ENCODE measurements around the gene SFN. TPM values are rescaled to one million over a fixed set of nuclear protein-coding genes. Genes with fewer than 3 reads are reported as not detected.
"Not testable (repeated sequence)": the region's sequence is repeated elsewhere in the genome, so short reads cannot be mapped to it uniquely, and the experiment has no call there.

Gene SFN
- total and polyA plus RNA-seq, 2 donors (not counting 3 experiments of a cell fraction or from before 2014, with no cell fraction given): 0.08 to 0.33 TPM

GRCh38 chr1:26833432-26834405 lies 29.2 kb upstream of the SFN start:
- ChIA-PET CTCF (no interaction called here), POLR2A (no interaction called here)
- Histone ChIP-seq H3K4me1 (ENCODE audit: control insufficient read depth, extremely low read depth, insufficient read depth, low read length) (no peaks in the 10 kb centered on the region), H3K36me3 (ENCODE audit: control insufficient read depth in 2 of 2, extremely low read depth in 1 of 2, insufficient read depth in 2 of 2, low read length in 2 of 2) (peaks cover 2 to 34% of the 10 kb centered on the region in 2 experiments), H3K4me2 (ENCODE audit: insufficient read depth, low read length) (no peak overlapping the region), H3K9me1 (replicated peaks; ENCODE audit: control insufficient read depth, extremely low read depth, insufficient read depth, low read length) (no peaks in the 10 kb centered on the region), H3K27ac (ENCODE audit: insufficient read depth, low read depth, low read length) (no peak overlapping the region), H3K79me2 (ENCODE audit: control insufficient read depth, insufficient read depth, low read length) (peaks cover 11% of the 10 kb centered on the region), H3K4me3 (replicated peaks in 1 of 3; ENCODE audit: insufficient read depth in 1 of 3, low read depth in 1 of 3, low read length in 3 of 3) (no peak overlapping the region), H3K9me3 (replicated peaks; ENCODE audit: control insufficient read depth, insufficient read depth, low read length) (no peaks in the 10 kb centered on the region), H3K27me3 (ENCODE audit: control insufficient read depth in 2 of 2, insufficient read depth in 2 of 2, low read length in 2 of 2) (no peaks in the 10 kb centered on the region), H4K20me1 (replicated peaks; ENCODE audit: control insufficient read depth, extremely low read depth, insufficient read depth, low read length) (no peaks in the 10 kb centered on the region), H2AFZ (ENCODE audit: low read depth, low read length) (no peak overlapping the region), H3K9ac (replicated peaks; ENCODE audit: extremely low read depth, insufficient read depth, low read length) (no peak overlapping the region)
- intact Hi-C loops (cut with micrococcal nuclease) (no loop called here), dilution Hi-C loops (cut with MboI; ENCODE audit: extremely low pct_ligation_motif_present, low sequenced_read_pairs) (no loop called here)
- TF ChIP-seq, protein P1, sequence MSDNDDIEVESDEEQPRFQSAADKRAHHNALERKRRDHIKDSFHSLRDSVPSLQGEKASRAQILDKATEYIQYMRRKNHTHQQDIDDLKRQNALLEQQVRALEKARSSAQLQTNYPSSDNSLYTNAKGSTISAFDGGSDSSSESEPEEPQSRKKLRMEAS (IDR thresholded peaks at IDR 0.05; ENCODE audit: insufficient read depth, insufficient read length): no peak
- TF ChIP-seq JUN (IDR thresholded peaks at IDR 0.05; ENCODE audit: borderline replicate concordance, insufficient read depth, insufficient read length, low read depth) (no peak), FOS (IDR thresholded peaks at IDR 0.05; ENCODE audit: borderline replicate concordance, insufficient read depth, low read length) (no peak), GATA2 (IDR thresholded peaks at IDR 0.05; ENCODE audit: insufficient read depth, insufficient read length, low read depth, low read length) (no peak), MYC (IDR thresholded peaks at IDR 0.05; ENCODE audit: low read depth, low read length) (no peak), POLR2A (IDR thresholded peaks at IDR 0.05; ENCODE audit: low read depth, low read length) (no peak), EZH2 (IDR thresholded peaks at IDR 0.05; ENCODE audit: borderline replicate concordance, low read depth, low read length, severe bottlenecking) (no peak), POLR2AphosphoS5 (IDR thresholded peaks at IDR 0.05; ENCODE audit: insufficient read depth, low read depth, low read length) (no peak)
- TF ChIP-seq, protein P2, sequence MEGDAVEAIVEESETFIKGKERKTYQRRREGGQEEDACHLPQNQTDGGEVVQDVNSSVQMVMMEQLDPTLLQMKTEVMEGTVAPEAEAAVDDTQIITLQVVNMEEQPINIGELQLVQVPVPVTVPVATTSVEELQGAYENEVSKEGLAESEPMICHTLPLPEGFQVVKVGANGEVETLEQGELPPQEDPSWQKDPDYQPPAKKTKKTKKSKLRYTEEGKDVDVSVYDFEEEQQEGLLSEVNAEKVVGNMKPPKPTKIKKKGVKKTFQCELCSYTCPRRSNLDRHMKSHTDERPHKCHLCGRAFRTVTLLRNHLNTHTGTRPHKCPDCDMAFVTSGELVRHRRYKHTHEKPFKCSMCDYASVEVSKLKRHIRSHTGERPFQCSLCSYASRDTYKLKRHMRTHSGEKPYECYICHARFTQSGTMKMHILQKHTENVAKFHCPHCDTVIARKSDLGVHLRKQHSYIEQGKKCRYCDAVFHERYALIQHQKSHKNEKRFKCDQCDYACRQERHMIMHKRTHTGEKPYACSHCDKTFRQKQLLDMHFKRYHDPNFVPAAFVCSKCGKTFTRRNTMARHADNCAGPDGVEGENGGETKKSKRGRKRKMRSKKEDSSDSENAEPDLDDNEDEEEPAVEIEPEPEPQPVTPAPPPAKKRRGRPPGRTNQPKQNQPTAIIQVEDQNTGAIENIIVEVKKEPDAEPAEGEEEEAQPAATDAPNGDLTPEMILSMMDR (IDR thresholded peaks at IDR 0.05; ENCODE audit: extremely low read depth in 1 of 2, insufficient read depth in 1 of 2, low read depth in 1 of 2, low read length in 2 of 2): no peak
- no TSS peak for BruUV-seq (replicated peaks)
- DNase-seq (ENCODE audit: low read depth, low spot score) (no peak), FAIRE-seq (no peak)

DNA sequence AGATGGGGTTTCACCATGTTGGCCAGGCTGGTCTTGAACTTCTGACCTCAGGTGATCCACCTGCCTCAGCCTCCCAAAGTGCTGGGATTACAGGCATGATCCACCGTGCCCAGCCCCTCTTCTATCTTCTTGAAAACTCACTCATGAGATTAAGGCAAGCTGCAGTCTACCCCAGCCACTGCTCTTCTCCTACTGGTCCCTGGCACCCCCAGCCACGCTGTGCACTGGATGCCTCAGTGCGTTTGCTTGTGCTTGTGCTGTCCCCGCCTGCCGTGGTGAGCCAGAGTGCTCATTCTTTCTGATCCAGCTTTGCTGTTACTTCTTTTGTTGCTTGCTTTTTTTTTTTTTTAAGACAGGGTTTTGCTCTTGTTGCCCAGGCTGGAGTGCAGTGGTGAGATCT lies 25.3 kb upstream of the SFN start:
- H3K4me3 ChIP-seq (replicated peaks in 1 of 3; ENCODE audit: insufficient read depth in 1 of 3, low read depth in 1 of 3, low read length in 3 of 3); FAIRE-seq; BruUV-seq (replicated peaks); H2AFZ ChIP-seq (ENCODE audit: low read depth, low read length); intact Hi-C loops (cut with micrococcal nuclease); H3K9ac ChIP-seq (replicated peaks; ENCODE audit: extremely low read depth, insufficient read depth, low read length); H3K4me1 ChIP-seq (ENCODE audit: control insufficient read depth, extremely low read depth, insufficient read depth, low read length); POLR2A ChIA-PET; H3K9me1 ChIP-seq (replicated peaks; ENCODE audit: control insufficient read depth, extremely low read depth, insufficient read depth, low read length); DNase-seq (ENCODE audit: low read depth, low spot score); H4K20me1 ChIP-seq (replicated peaks; ENCODE audit: control insufficient read depth, extremely low read depth, insufficient read depth, low read length); H3K9me3 ChIP-seq (replicated peaks; ENCODE audit: control insufficient read depth, insufficient read depth, low read length); H3K4me2 ChIP-seq (ENCODE audit: insufficient read depth, low read length); dilution Hi-C loops (cut with MboI; ENCODE audit: extremely low pct_ligation_motif_present, low sequenced_read_pairs); H3K27me3 ChIP-seq (ENCODE audit: control insufficient read depth in 2 of 2, insufficient read depth in 2 of 2, low read length in 2 of 2); H3K27ac ChIP-seq (ENCODE audit: insufficient read depth, low read depth, low read length); H3K79me2 ChIP-seq (ENCODE audit: control insufficient read depth, insufficient read depth, low read length): not testable (repeated sequence)
- CTCF ChIA-PET: interaction anchor here (1.0 to 2.1 kb wide), 3 partner anchors 12 to 41 kb away, joined by 3 to 8 read pairs (median 3); no protein-coding TSS in a partner anchor
- H3K36me3 ChIP-seq (ENCODE audit: control insufficient read depth in 2 of 2, extremely low read depth in 1 of 2, insufficient read depth in 2 of 2, low read length in 2 of 2): peaks cover 6 to 29% of the 10 kb centered on the region in 2 experiments
